AG09319 (cell line): ENCODE data around the gene CLDN7.
A peak's percentile ranks its signal among the peaks of the same experiment; 100 is the strongest.

Source experiments
- DNase-seq: peaks from one replicate; pipeline ENCODE4 v3.0.0-alpha.2; 2010; ENCODE audit warnings: low read depth; ENCODE audit errors: extremely low read depth
- TF ChIP-seq, protein P1 (sequence below): IDR thresholded peaks from 2 replicates; pipeline ENCODE4 v1.5.1; 2011; ENCODE audit warnings: low read depth, mild to moderate bottlenecking, inconsistent platforms, low read length, moderate library complexity

Gene CLDN7

DNA sequence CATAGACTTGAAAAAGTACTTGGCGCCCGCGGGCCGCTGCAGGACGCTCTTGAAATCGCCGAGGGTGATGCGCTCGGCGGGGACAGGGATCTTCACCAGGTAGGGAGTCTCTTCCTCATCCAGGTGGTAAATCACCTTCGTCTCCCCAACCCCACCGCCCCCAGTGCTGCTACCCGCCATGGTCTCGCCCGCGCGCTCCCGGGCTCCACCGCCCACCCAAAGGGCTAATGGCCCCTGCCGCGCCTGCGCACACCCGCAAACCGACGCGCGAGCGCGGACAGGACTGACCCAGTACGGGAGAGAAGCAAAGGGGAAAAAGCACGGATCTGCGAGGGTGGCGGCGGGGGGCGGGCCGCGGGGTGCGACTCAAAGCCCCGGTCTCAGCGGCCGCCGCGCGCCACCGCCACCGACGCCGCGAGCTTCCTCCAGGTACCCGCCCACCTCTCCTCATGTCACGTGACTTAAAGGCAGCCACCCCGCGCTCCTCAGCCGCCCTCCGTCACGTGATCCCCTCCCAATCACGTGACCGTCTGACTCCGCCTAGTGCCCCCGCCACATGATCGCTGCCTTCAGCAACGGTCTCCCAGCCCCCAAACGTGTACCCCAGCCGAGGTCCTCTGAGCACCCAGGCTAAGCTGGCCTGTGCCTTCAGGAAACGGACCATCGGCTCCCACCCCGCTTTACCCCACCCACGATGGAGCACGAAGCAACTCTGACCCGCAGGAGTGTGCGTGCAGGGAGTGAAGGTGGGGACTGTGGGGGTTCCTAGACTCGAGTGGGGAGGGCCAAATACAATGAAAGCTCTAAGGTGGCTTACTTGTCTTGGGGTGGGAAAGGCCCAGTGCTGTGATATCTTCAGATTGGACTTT is 28.0 kb downstream of the CLDN7 start, which contains the start of gene DVL2:
Gene DVL2, minus strand, starts transcription at position 435 of the 869 bp plus-strand sequence. Its CDS starts 255 bp downstream, at position 180.
- TF ChIP-seq, protein P1, sequence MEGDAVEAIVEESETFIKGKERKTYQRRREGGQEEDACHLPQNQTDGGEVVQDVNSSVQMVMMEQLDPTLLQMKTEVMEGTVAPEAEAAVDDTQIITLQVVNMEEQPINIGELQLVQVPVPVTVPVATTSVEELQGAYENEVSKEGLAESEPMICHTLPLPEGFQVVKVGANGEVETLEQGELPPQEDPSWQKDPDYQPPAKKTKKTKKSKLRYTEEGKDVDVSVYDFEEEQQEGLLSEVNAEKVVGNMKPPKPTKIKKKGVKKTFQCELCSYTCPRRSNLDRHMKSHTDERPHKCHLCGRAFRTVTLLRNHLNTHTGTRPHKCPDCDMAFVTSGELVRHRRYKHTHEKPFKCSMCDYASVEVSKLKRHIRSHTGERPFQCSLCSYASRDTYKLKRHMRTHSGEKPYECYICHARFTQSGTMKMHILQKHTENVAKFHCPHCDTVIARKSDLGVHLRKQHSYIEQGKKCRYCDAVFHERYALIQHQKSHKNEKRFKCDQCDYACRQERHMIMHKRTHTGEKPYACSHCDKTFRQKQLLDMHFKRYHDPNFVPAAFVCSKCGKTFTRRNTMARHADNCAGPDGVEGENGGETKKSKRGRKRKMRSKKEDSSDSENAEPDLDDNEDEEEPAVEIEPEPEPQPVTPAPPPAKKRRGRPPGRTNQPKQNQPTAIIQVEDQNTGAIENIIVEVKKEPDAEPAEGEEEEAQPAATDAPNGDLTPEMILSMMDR = no peak

DNA sequence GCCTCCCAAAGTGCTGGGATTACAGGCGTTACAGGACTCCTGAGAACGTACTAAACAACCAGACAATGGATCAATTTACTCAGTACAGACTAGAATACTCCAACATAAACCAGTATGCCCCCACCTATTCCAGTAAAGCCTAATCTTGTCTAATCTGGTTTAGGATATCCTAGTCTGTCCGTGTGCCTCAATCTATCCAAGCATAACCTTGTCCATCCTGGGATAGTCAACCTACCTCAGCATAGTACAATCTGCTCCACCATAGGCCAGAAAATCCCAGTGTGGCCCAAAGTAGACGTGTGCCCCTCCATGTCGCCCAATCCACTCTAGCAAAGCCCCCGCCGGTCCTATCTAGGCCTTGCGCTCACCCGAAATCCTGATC is 28.6 kb downstream of the CLDN7 start:
- TF ChIP-seq, protein P1 = no peak
- DNase-seq = no peak

More for the DNA sequence above, 28.0 kb downstream of the CLDN7 start, which contains the start of gene DVL2:
- peak; percentile 86 for DNase-seq

DNA sequence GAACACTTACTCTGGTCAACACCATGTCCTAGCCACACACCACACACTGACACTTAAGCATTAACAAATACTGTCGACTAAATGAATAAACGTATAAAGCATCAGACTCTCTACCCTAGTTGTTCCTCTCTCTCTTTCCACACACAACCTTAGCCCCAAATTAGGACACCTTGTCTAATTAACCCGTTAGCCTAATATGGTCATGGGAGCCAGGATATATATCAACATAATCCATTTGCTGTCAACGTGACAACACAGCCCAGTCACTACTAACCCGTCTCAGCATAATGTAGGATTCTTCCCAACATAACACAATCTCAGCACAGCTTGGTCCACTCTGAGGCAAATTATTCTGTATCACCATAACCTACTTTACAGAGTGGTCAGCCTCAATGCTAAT is 30.2 kb downstream of the CLDN7 start:
- DNase-seq = no peak
- TF ChIP-seq, protein P1 = no peak

DNA sequence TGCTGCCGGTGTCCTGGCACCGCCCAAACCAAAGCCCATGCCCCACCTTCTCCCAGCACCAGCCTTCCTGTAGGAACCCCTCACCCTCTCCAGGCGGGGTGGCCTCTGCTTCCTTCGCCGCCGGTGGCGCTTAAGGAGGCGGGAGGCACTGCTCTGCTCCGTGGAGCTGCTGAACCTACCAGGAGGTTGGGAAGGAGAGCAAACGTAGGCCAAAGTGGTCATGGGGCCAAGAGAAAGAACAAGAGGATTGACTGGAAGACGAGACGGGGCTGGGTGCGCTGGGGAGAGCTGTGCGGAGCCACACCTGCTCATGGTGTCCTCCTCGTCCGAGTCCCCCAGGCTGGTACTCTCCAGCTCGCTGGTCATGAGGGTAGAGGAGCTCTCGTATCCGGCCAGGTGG is 32.8 kb downstream of the CLDN7 start:
- no peak for DNase-seq
- TF ChIP-seq, protein P1 = no peak

DNA sequence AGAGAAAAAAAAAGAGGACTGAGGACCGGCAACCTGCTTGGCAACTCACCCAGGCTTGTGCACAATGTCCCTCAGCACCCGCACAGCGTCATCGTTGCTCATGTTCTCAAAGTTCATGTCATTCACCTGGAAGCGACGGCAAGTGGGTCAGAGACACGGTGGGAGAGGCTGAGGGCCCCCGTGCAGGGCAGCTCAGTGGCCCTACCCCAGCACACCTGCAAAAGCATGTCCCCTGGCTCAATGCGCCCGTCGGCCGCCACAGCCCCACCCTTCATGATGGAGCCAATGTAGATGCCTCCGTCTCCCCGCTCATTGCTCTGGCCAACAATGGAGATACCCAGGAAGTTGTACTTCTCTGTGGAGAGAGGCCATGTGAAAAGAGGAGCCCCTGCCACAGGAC is 33.4 kb downstream of the CLDN7 start:
- no peak for DNase-seq
- TF ChIP-seq, protein P1 = no peak

DNA sequence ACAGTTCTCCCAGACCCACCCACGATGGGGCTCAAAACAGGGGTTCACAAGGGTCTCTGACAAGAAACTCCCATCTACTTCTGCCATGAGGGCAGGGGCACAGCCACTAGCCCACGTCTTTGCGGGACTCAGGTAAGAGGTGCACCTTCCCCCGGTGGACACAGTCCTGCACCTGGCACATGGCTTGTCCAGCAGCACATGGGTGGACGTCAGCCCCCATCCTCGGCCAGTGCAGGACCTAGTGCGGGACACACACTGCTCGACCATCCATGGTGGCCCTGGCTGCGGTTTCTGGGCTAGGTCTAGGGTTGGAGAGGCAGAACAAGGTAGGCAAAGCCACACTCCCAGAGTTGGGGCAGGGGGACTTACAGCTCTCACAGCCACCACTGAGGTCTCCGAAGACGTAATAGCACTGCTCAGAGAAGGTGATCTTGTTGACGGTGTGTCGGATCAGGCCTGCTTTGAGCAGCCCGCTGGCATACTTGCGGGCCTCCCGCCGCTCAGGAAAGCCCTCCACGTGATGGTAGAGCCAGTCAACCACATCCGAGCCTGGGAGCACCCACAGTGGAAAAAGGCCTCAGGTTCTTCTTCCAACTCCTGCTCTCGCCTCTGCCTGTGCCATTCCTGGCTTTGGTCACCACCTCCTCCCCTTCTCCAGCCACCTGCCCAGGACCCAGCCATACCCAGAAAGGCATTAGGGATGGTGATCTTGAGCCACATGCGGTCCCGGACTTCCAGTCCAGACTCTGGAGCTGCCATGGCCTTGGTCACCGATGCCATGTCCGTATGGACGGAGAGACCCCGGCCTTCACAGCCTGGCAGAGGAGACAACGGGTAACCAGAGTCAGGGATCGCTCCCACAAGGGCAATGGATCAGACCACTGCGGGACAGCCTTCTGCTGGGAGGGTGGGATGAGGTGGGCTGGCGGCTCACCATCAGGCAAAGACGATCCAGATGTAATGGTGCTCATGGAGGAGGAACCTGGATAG is 35.3 kb downstream of the CLDN7 start:
- TF ChIP-seq, protein P1 = no peak
- DNase-seq = no peak
